A549 treated with Hydrocortisone at 1 μM for 4 hours (cell line): ENCODE data around the gene RNU1-2. TPM values are rescaled to one million over a fixed set of nuclear protein-coding genes. Genes with fewer than 3 reads are reported as not detected.

Experiments used
- total RNA-seq: library from RNA; stranded (reverse); fragments of 200-300 nt; extraction: Qiagen RNA extraction; gene quantifications from 5 replicates; pipeline ENCODE4 v1.2.3, GENCODE V29; 2022

The RNU1-2 gene
- total RNA-seq: 6.1 to 30.4 TPM (median 9.0 TPM) in 3 of 5 replicates, not detected in the others

DNA sequence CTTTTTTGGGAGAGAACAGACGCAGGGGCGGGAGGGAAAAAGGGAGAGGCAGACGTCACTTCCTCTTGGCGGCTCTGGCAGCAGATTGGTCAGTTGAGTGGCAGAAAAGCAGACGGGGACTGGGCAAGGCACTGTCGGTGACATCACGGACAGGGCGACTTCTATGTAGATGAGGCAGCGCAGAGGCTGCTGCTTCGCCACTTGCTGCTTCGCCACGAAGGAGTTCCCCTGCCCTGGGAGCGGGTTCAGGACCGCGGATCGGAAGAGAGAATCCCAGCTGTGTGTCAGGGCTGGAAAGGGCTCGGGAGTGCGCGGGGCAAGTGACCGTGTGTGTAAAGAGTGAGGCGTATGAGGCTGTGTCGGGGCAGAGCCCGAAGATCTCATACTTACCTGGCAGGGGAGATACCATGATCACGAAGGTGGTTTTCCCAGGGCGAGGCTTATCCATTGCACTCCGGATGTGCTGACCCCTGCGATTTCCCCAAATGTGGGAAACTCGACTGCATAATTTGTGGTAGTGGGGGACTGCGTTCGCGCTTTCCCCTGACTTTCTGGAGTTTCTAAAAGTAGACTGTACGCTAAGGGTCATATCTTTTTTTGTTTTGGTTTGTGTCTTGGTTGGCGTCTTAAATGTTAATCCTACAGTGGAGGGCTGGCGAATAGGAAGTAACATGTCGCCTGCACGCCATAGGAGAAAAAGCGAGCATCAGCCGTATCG, at the start of gene RNU1-2:
RNU1-2 (plus strand) TSS at position 383 of the 718 bp plus-strand sequence.

DNA sequence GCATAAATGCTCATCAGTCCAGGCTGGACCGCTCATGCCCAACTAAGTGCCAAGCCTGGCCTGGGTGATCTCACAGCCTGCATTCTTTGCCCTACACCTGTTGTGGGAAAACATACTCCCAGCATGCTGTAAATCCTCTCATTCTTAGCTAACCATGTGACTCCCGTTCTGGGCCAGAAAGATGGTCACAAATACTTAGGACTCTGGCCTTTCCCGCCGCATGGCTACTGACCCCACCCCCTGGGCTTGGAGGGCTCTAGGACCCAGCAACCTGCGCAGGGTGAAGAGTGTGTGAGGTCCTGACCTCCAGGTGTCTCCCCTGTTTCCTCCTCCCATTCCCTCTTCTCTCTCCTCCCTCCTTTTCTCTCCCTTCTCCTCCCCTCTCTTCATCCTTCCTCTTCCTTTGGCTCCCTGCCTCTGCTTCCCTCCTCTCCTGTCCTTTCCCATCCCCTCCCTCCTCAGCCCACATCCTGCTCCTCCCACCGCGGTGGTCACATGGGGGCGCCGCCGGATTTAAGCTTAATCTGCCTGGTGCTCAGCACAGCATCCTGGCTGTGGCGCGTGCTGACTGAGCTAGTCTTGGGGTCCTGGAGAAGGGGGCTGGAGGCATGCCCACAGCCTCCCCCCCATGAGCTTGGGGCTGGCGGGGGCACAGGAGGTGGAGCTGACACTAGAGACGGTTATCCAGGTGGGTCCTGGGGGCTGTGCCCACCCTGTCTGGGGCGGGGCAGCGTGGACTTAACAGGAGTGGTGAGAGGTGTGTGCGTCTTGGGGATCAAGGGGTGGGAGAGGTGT, 25.8 kb downstream of the RNU1-2 start, which contains the start of gene CROCC:
CROCC (plus strand) TSS at position 541 of the 795 bp plus-strand sequence; CDS start at position 629, 88 bp downstream.

Other genes with a start within 250 kb of the RNU1-2 start
- 6.1 to 30.4 TPM (median 9.0 TPM) in 3 of 5 replicates, not detected in the others for gene RNU1-3, start 229.0 kb upstream of the RNU1-2 start, total RNA-seq
- gene RNU1-4, start 155.5 kb upstream of the RNU1-2 start, total RNA-seq: 6.1 to 30.4 TPM (median 9.0 TPM) in 3 of 5 replicates, not detected in the others
- 6.6 to 8.0 TPM (median 7.6 TPM) in 5 replicates for gene CROCC, start 26.0 kb downstream of the RNU1-2 start, total RNA-seq
- gene MFAP2, start 84.6 kb downstream of the RNU1-2 start, total RNA-seq: 0.54 to 1.2 TPM (median 0.95 TPM) in 5 replicates
- gene ATP13A2, start 115.9 kb downstream of the RNU1-2 start, total RNA-seq: 24.1 to 30.0 TPM (median 27.4 TPM) in 5 replicates
- gene SDHB, start 158.1 kb downstream of the RNU1-2 start, total RNA-seq: 96.8 to 109 TPM (median 108 TPM) in 5 replicates
- gene PADI2, start 223.5 kb downstream of the RNU1-2 start, total RNA-seq: 0.89 to 1.2 TPM (median 1.00 TPM) in 5 replicates